Measurements from ENCODE around the gene NDUFAF2. TPM values are rescaled to one million over a fixed set of nuclear protein-coding genes. Genes with fewer than 3 reads are reported as not detected.

NDUFAF2 gene
- total RNA-seq, 1 donor from 2014 or later, result 15.2 TPM

- intact Hi-C loops (cut with micrococcal nuclease), result no loop called here
These were observed 155.4 kb downstream of the NDUFAF2 start for GRCh38 chr5:61100437-61100836.

- intact Hi-C loops (cut with micrococcal nuclease), result no loop called here
These were observed 169.4 kb downstream of the NDUFAF2 start for GRCh38 chr5:61114441-61114840.

- intact Hi-C loops (cut with micrococcal nuclease), result no loop called here
These were observed 171.0 kb downstream of the NDUFAF2 start for GRCh38 chr5:61115968-61116367.

GRCh38 chr5:61119066-61119465 is 174.1 kb downstream of the NDUFAF2 start:
- intact Hi-C loops (cut with micrococcal nuclease), result loop anchor here (2.0 kb wide), 1 partner anchor 16 kb away; no protein-coding TSS in a partner anchor

GRCh38 chr5:61120534-61120933 is 175.5 kb downstream of the NDUFAF2 start:
- intact Hi-C loops (cut with micrococcal nuclease), result no loop called here

- intact Hi-C loops (cut with micrococcal nuclease), result no loop called here
These were observed 178.1 kb downstream of the NDUFAF2 start for GRCh38 chr5:61123145-61123544.

GRCh38 chr5:61130289-61130688 is 185.3 kb downstream of the NDUFAF2 start:
- intact Hi-C loops (cut with micrococcal nuclease), result no loop called here

- intact Hi-C loops (cut with micrococcal nuclease), result no loop called here
These were observed 187.6 kb downstream of the NDUFAF2 start for GRCh38 chr5:61132559-61132958.

- intact Hi-C loops (cut with micrococcal nuclease), result no loop called here
These were observed 192.8 kb downstream of the NDUFAF2 start for GRCh38 chr5:61137835-61138234.

- intact Hi-C loops (cut with micrococcal nuclease), result no loop called here
These were observed 194.3 kb downstream of the NDUFAF2 start for GRCh38 chr5:61139094-61139873.

- intact Hi-C loops (cut with micrococcal nuclease), result no loop called here
These were observed 194.9 kb downstream of the NDUFAF2 start for GRCh38 chr5:61139931-61140330.

- intact Hi-C loops (cut with micrococcal nuclease), result no loop called here
These were observed 196.8 kb downstream of the NDUFAF2 start for GRCh38 chr5:61141801-61142200.

- intact Hi-C loops (cut with micrococcal nuclease), result no loop called here
These were observed 197.4 kb downstream of the NDUFAF2 start for GRCh38 chr5:61142391-61142790.

- intact Hi-C loops (cut with micrococcal nuclease), result no loop called here
These were observed 197.8 kb downstream of the NDUFAF2 start for GRCh38 chr5:61142811-61143210.

- intact Hi-C loops (cut with micrococcal nuclease), result no loop called here
These were observed 203.5 kb downstream of the NDUFAF2 start for GRCh38 chr5:61148515-61148914.

- intact Hi-C loops (cut with micrococcal nuclease), result no loop called here
These were observed 206.9 kb downstream of the NDUFAF2 start for GRCh38 chr5:61151893-61152292.

- intact Hi-C loops (cut with micrococcal nuclease), result no loop called here
These were observed 214.1 kb downstream of the NDUFAF2 start for GRCh38 chr5:61159070-61159469.

GRCh38 chr5:61159836-61160235 is 214.8 kb downstream of the NDUFAF2 start:
- intact Hi-C loops (cut with micrococcal nuclease), result loop anchor here (2.0 to 5.0 kb wide), 4 partner anchors 198 to 483 kb away; partner anchors contain the start of gene DEPDC1B

- intact Hi-C loops (cut with micrococcal nuclease), result loop anchor here (2.0 to 5.0 kb wide), 4 partner anchors 198 to 483 kb away; partner anchors contain the start of gene DEPDC1B
These were observed 215.5 kb downstream of the NDUFAF2 start for GRCh38 chr5:61160497-61160896.

- intact Hi-C loops (cut with micrococcal nuclease), result loop anchor here (1.0 to 5.0 kb wide), 9 partner anchors 107 to 1242 kb away; partner anchors contain the start of genes ERCC8, NDUFAF2 and ZSWIM6
These were observed 217.2 kb downstream of the NDUFAF2 start, which contains the start of gene SMIM15 for GRCh38 chr5:61162010-61162831. TSS of gene SMIM15 (minus strand) at chr5:61162468. CDS start at chr5:61160171, 2,297 bp downstream.

- intact Hi-C loops (cut with micrococcal nuclease), result loop anchor here (1.0 to 5.0 kb wide), 9 partner anchors 108 to 1241 kb away; partner anchors contain the start of genes ERCC8, NDUFAF2 and ZSWIM6
These were observed 218.0 kb downstream of the NDUFAF2 start for GRCh38 chr5:61162832-61163567.
